OCI-LY1 (cell line): ENCODE results near the gene LPAR5.

Source experiments
- H2AFZ ChIP-seq: fragments of 200-600 bp; sonication (generic), shearing (Covaris generic); 2 replicates; pipeline ENCODE4 v1.6.0; 2014; ENCODE audit warnings: antibody characterized with exemption, mild to moderate bottlenecking, low read length
- H3F3A ChIP-seq: fragments of 200-600 bp; sonication (generic), shearing (Covaris generic); 2 replicates; pipeline ENCODE4 v1.6.0; 2014; ENCODE audit warnings: mild to moderate bottlenecking, antibody characterized with exemption, low read length, moderate library complexity; ENCODE audit not compliant: insufficient read depth
- H3K27ac ChIP-seq: fragments of 200-600 bp; sonication (generic); 2 replicates; pipeline ENCODE4 v1.5.1; 2014; ENCODE audit warnings: low read length, mixed run types, mild to moderate bottlenecking, low read depth; ENCODE audit not compliant: poor library complexity, severe bottlenecking
- H3K27me3 ChIP-seq: fragments of 200-600 bp; sonication (generic); 2 replicates; pipeline ENCODE4 v1.6.0; 2014; ENCODE audit warnings: antibody characterized with exemption, mild to moderate bottlenecking, low read length, moderate library complexity; ENCODE audit not compliant: insufficient read depth
- H3K36me3 ChIP-seq: fragments of 200-600 bp; sonication (generic); 2 replicates; pipeline ENCODE4 v1.6.1; 2014; ENCODE audit warnings: mild to moderate bottlenecking, antibody characterized with exemption, low read length, moderate library complexity, mixed read lengths; ENCODE audit not compliant: insufficient read depth
- H3K4me1 ChIP-seq: fragments of 200-600 bp; sonication (generic); 2 replicates; pipeline ENCODE4 v1.5.1; 2014; ENCODE audit warnings: mild to moderate bottlenecking, low read length, moderate library complexity; ENCODE audit not compliant: insufficient read depth, severe bottlenecking
- H3K4me2 ChIP-seq: fragments of 200-600 bp; sonication (generic), shearing (Covaris generic); 2 replicates; pipeline ENCODE4 v1.6.1; 2014; ENCODE audit warnings: low read length
- H3K4me3 ChIP-seq: fragments of 200-600 bp; sonication (generic); 2 replicates; pipeline ENCODE4 v1.5.1; 2014; ENCODE audit warnings: low read length, low read depth, mild to moderate bottlenecking, mixed read lengths; ENCODE audit not compliant: poor library complexity, severe bottlenecking
- H3K79me2 ChIP-seq: fragments of 200-600 bp; shearing (Covaris generic); 2 replicates; pipeline ENCODE4 v1.6.1; 2016; ENCODE audit warnings: mixed run types, low read length, mixed read lengths; ENCODE audit not compliant: insufficient read depth
- H3K9ac ChIP-seq: fragments of 200-600 bp; sonication (generic), shearing (Covaris generic); 2 replicates; pipeline ENCODE4 v1.6.1; 2014; ENCODE audit warnings: mild to moderate bottlenecking, low read length, mixed read lengths
- H3K9me2 ChIP-seq: fragments of 200-600 bp; sonication (generic), shearing (Covaris generic); 2 replicates; pipeline ENCODE4 v1.6.1; 2014; ENCODE audit warnings: low read depth, mild to moderate bottlenecking, low read length, mixed read lengths
- H3K9me3 ChIP-seq: fragments of 200-600 bp; shearing (Covaris generic); 2 replicates; pipeline ENCODE4 v1.6.1; 2014; ENCODE audit warnings: low read length, mixed read lengths
- H4K20me1 ChIP-seq: fragments of 200-600 bp; sonication (generic), shearing (Covaris generic); 2 replicates; pipeline ENCODE4 v1.6.0; 2016; ENCODE audit warnings: mild to moderate bottlenecking, low read length; ENCODE audit not compliant: insufficient read depth
- CTCF ChIP-seq: fragments of 200-600 bp; sonication (generic), shearing (Covaris generic); IDR thresholded peaks from 2 replicates; pipeline ENCODE4 v1.5.1; 2017; ENCODE audit warnings: mild to moderate bottlenecking, antibody characterized with exemption, low read length, moderate library complexity, mixed read lengths
- EZH2 ChIP-seq: fragments of 200-600 bp; sonication (generic), shearing (Covaris generic); IDR thresholded peaks from 2 replicates; pipeline ENCODE4 v1.8.0; 2017; ENCODE audit warnings: borderline replicate concordance, mixed run types, mild to moderate bottlenecking, antibody characterized with exemption, low read length, moderate library complexity, mixed read lengths

Gene LPAR5

GRCh38 chr12:6606331-6607131 is 29.2 kb downstream of the LPAR5 start:
- Histone ChIP-seq H4K20me1 (no peaks in the 10 kb centered on the region; the same call in 1 of the 2 replicates), H3K9me3 (no peaks in the 10 kb centered on the region), H3K4me1 (peaks cover 47% of the 10 kb centered on the region)

GRCh38 chr12:6605421-6606330 is 30.1 kb downstream of the LPAR5 start:
- no peaks in the 10 kb centered on the region; the same call in 1 of the 2 replicates for H4K20me1 ChIP-seq
- peaks cover 44% of the 10 kb centered on the region for H3K4me1 ChIP-seq
- peak overlapping the region; percentile 83 for H3K4me3 ChIP-seq
- peaks cover 47% of the 10 kb centered on the region for H3K36me3 ChIP-seq
- H3K4me2 ChIP-seq = peak overlapping the region; percentile 93
- no peaks in the 10 kb centered on the region for H3K9me3 ChIP-seq
- peak overlapping the region; percentile 79 for H3K9ac ChIP-seq
- TF ChIP-seq CTCF (0 out of 2 replicates have a peak, but pooled peaks have one; percentile 6), EZH2 (no peak)
- no peaks in the 10 kb centered on the region for H3K9me2 ChIP-seq
- no peak overlapping the region for H2AFZ ChIP-seq
- H3K79me2 ChIP-seq = peaks cover 27% of the 10 kb centered on the region
- peak overlapping the region; percentile 58 for H3K27ac ChIP-seq
- H3F3A ChIP-seq = peaks cover 19% of the 10 kb centered on the region
- no peaks in the 10 kb centered on the region for H3K27me3 ChIP-seq

More at GRCh38 chr12:6606331-6607131, 29.2 kb downstream of the LPAR5 start:
- H2AFZ ChIP-seq = no peak overlapping the region
- no peaks in the 10 kb centered on the region for H3K27me3 ChIP-seq
- H3K36me3 ChIP-seq = peaks cover 39% of the 10 kb centered on the region
- TF ChIP-seq CTCF (no peak), EZH2 (no peak)
- peak overlapping the region; percentile 79 for H3K9ac ChIP-seq
- H3K27ac ChIP-seq = peak overlapping the region; percentile 58
- peaks cover 27% of the 10 kb centered on the region for H3K79me2 ChIP-seq
- H3K4me3 ChIP-seq = peak overlapping the region; percentile 83
- H3K4me2 ChIP-seq = peak overlapping the region; percentile 93
- H3F3A ChIP-seq = peaks cover 19% of the 10 kb centered on the region
- no peaks in the 10 kb centered on the region for H3K9me2 ChIP-seq

- Histone ChIP-seq H3K27me3 (no peaks in the 10 kb centered on the region), H2AFZ (no peak overlapping the region), H4K20me1 (no peaks in the 10 kb centered on the region; the same call in 1 of the 2 replicates), H3F3A (peaks cover 19% of the 10 kb centered on the region), H3K27ac (peak overlapping the region; percentile 58), H3K9me2 (no peaks in the 10 kb centered on the region), H3K9ac (peak overlapping the region; percentile 79), H3K4me2 (peak overlapping the region; percentile 93), H3K4me3 (peak overlapping the region; percentile 83), H3K36me3 (peaks cover 59% of the 10 kb centered on the region), H3K4me1 (peaks cover 44% of the 10 kb centered on the region), H3K79me2 (peaks cover 27% of the 10 kb centered on the region), H3K9me3 (no peaks in the 10 kb centered on the region)
- TF ChIP-seq EZH2 = no peak
Measured at GRCh38 chr12:6604259-6605029, 31.3 kb downstream of the LPAR5 start.
